Endometrial microvascular endothelial cells (primary cell): Measurements from ENCODE around the gene TMCC2. TPM values are rescaled to one million over a fixed set of nuclear protein-coding genes. Genes with fewer than 3 reads are reported as not detected.

ENCODE experiments used
- in situ Hi-C: cut with HindIII; loops from 2 replicates; pipeline ENCODE4 v1.10.0; 2017; ENCODE audit warnings: low sequenced_read_pairs, low pct_unique_long_range_greater_than_20kb; ENCODE audit errors: inconsistent ontology term
- total RNA-seq: library from RNA; depleted of rRNA; stranded (reverse); fragments of >200 nt; gene quantifications from one replicate; pipeline ENCODE4 v1.2.3, GENCODE V29; 2015; ENCODE audit errors: inconsistent ontology term

Gene TMCC2
- total RNA-seq, 1 donor from 2014 or later: 3.0 TPM

GRCh38 chr1:205236526-205236925, 8.8 kb downstream of the TMCC2 start:
- in situ Hi-C loops: no loop called here

GRCh38 chr1:205236951-205237475, 9.3 kb downstream of the TMCC2 start:
- in situ Hi-C loops: no loop called here

- in situ Hi-C loops: no loop called here
Observed at GRCh38 chr1:205237526-205238484, 10.1 kb downstream of the TMCC2 start.

GRCh38 chr1:205239078-205239477, 11.3 kb downstream of the TMCC2 start:
- in situ Hi-C loops: no loop called here

GRCh38 chr1:205240118-205240517, 12.4 kb downstream of the TMCC2 start:
- in situ Hi-C loops: no loop called here

- in situ Hi-C loops: no loop called here
Observed at GRCh38 chr1:205240569-205240968, 12.8 kb downstream of the TMCC2 start.

- in situ Hi-C loops: no loop called here
Observed at GRCh38 chr1:205241366-205242030, 13.8 kb downstream of the TMCC2 start.

GRCh38 chr1:205243350-205244191, 15.8 kb downstream of the TMCC2 start:
- in situ Hi-C loops: no loop called here

GRCh38 chr1:205244384-205244783, 16.6 kb downstream of the TMCC2 start:
- in situ Hi-C loops: no loop called here

GRCh38 chr1:205245096-205245495, 17.4 kb downstream of the TMCC2 start:
- in situ Hi-C loops: no loop called here

- in situ Hi-C loops: no loop called here
Observed at GRCh38 chr1:205246351-205247119, 18.8 kb downstream of the TMCC2 start.

GRCh38 chr1:205247130-205247921, 19.6 kb downstream of the TMCC2 start:
- in situ Hi-C loops: no loop called here

GRCh38 chr1:205248793-205249601, 21.3 kb downstream of the TMCC2 start:
- in situ Hi-C loops: no loop called here

- in situ Hi-C loops: no loop called here
Observed at GRCh38 chr1:205249651-205250050, 21.9 kb downstream of the TMCC2 start.

GRCh38 chr1:205250699-205251098, 23.0 kb downstream of the TMCC2 start:
- in situ Hi-C loops: no loop called here

GRCh38 chr1:205251576-205251975, 23.8 kb downstream of the TMCC2 start:
- in situ Hi-C loops: no loop called here
